NCI-H1417 (cell line): ENCODE results near the gene DNASE1L1.
"Not testable (repeated sequence)": the region's sequence is repeated elsewhere in the genome, so short reads cannot be mapped to it uniquely, and the experiment has no call there.

ENCODE experiments used
- DNase-seq, 3 experiments: peaks; one replicate each; lab custom pipeline; 2025; lab: John Stamatoyannopoulos, UW

Gene DNASE1L1

DNA sequence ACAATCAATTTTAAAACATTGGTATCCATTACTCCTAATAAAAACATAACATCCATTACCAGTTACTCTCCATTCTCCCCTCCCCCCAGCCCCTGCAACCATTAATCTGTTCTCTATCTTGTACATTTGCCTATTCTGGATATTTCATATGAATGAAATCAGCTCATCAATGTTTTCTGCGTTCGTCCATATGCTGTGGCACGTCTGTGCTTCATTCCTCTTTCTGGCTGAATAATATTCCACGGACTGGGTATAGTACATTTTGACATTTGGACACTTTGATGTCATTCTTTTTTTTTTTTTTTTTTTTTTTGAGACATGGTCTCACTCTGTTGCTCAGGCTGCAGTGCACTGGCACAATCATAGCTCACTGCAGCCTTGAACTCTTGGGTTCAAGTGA is 5.2 kb downstream of the DNASE1L1 start:
- DNase-seq, result no peak

DNA sequence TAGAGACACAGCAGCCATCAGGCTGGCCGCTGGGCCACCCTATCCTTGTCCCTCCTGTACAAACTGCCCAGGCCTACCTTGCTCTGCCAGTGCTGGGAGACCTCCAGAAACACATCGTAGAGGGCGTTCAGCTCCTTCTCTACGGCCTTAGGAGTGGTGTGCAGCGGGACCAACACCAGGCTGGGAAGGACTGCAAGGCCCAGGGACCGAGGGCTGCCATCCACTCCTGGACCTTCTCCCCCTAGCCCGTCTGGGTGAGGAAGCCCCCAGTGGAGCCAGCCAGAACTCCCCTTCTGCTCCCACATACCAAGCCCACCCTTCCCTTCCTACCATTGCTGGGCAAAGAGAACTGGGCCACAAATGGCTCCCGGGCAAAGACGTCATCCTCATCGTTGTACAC is 5.9 kb downstream of the DNASE1L1 start:
- DNase-seq, result no peak

DNA sequence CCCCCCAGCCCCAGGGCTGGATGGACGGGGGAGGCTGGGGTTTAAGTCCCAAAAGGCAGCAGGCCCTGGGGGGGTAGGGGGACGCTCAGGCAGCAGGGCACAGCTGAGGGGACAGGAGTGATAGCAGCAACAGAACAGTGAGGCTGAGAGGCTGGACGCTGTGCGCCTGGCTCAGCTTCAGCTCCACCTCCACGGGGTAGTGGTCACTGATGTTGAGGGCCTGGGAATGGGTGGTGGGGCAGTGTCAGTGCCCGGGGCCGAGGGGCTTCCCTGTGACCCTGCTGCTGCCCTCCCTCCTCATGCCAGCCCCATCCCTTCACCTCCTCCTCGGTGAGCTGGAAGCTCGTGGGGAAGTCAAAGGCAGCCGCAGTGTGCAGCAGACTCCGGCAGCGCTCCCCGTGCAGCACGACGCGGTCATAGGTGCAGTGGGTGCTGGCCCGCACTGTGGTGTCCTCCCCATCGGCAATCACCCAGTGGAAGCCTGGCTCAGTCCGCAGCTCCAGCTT is 6.4 kb downstream of the DNASE1L1 start:
- DNase-seq, result no peak

DNA sequence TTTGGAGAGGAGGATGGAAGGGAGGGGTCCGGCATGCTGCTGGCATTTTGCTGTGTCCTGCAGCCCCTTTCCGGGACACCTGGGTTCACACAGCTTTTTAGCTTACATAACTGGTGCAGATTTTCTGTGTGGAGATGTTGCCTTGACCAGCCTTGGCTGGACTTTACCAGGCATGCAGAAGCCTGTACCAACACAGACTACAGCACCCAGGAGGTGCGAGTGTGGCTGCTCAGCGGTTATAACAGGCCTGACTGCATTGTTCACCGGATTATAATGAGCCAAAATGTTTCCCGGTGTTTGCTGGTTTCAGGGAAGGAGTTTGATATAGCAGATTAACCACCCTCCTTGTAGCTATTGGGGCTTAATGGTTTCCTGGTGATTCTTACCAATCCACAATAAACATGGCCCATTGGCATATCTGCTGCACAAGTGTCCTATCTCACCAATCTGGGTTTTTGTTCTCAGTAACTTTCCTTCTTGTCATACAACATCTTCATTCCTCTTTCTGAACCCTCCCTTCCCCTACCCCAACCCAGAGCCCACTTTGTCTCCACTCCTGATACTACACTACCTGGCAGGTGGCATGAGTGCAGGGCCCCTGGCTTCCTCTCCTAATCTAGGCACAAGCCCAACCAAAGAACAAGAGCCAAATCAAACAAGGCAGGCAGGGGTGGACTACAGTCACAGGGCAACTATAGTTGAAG is 7.0 kb downstream of the DNASE1L1 start:
- no peak for DNase-seq

DNA sequence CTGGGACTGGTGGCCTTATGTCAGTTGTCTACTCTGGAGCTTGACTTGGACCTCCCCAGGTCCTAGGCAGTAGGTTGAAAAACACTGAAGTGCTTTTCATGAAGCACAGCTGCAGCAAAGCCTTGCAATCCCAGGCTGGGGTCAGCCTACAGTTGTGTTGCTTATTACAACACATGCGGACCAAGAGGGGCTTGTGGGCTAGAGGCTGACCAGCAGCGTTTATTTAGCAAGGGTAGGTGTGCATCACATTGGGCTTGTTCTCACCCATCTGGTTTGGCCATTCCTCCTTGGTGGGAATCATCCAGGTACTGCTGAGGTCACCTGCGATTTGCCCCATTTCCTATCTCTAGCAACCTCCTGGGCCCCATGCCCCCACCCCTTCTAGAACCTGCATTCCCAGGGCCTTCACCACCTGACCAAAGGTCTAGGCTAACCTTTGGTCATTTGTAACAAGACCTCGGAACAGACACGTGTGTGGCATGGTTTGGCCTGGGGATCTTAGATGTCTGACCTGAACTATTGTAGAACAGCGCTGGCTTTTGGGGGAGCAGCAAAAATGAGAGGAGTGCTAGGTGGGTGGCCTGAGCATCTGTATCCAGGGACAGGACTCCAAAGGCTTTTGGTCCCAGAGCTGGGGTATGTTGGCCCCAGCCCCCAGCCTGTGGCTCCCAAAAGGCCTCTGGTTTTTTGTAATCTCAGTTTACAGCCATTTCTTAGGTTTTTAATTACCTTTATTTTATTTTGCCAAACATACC is 7.8 kb downstream of the DNASE1L1 start:
- no peak for DNase-seq

DNA sequence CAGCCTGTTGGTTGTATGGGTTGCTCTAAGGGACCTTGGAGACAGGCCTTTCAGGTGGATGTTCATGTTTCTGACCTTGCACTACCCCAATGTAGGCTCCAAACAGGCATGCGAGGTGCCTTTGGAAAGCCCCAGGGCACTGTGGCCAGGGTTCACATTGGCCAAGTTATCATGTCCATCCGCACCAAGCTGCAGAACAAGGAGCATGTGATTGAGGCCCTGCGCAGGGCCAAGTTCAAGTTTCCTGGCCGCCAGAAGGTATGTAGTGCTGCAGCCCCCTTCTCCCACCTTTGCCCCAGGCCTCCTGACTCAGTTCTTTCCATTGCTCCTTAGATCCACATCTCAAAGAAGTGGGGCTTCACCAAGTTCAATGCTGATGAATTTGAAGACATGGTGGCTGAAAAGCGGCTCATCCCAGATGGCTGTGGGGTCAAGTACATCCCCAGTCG is 8.7 kb downstream of the DNASE1L1 start:
- DNase-seq, result not testable (repeated sequence)

DNA sequence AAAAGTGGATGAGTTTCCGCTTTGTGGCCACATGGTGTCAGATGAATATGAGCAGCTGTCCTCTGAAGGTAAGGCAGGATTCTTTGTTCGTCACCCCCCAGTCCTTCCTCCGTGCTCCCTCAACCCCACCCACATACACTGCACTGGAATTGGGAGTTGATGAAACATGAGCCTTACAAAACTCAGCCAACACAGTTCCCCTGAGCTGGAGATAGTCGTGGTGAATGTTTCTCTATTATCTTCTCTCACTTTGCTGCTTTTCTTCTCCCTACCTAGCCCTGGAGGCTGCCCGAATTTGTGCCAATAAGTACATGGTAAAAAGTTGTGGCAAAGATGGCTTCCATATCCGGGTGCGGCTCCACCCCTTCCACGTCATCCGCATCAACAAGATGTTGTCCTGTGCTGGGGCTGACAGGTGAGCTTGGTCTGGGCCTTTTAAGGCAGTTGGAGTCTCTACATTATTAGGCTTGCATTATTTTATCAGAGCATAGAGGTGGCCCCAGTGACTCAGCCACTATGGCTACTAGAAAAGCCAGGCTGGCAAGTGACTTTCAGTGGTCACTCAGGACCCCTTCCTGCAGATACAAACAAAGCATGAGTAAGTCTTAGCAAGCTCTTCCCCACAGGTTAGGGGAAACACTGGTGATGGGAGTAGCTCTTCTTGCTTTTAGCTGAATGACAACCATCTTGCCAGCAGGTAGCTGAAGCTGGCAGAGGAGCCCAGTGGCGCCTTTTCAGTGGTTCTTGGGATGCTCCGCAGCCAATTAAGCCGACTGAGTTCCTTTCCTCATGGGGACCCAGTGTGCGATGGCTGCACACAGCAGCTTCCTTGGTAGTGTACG is 9.3 kb downstream of the DNASE1L1 start:
- no peak for DNase-seq

DNA sequence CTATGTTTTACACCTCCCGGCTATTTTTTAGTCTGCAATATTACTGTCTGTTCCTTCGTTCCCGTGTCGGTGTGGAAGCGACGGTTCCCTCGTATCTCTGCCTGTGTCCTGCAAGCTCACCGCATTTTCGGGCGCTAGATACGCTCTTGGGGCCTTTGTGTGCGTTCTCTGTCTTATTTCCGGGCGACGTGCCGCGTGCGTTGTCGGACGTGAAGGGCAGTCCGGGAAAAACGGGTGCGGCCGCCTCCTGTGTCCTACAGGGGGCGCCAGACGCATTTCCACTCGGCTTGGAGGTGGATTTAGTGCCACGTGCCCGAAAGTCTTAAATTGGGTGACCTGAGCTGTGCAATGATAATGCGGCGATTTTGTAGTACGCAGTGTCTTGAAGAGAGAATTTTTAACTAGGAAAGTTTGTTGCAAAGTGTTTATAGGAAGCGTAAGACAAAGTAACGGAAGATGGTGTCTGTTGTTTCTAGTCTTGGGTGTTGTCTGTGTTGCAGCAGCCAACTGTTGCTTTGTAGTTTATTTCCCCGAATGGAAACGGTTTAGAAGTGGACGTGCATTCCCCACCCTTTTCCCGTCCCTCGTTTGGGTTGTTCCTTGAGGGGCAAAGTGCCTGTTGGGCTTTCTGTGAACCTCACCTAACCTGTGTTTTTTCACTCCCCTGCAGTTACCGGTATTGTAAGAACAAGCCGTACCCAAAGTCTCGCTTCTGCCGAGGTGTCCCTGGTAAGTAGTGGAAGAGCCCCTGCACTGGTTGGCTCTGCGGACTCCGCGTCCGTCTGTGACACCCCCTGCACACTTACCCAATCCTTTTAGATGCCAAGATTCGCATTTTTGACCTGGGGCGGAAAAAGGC is 10.2 kb downstream of the DNASE1L1 start:
- DNase-seq, result peak; percentile 74 to 90 (median 89)

DNA sequence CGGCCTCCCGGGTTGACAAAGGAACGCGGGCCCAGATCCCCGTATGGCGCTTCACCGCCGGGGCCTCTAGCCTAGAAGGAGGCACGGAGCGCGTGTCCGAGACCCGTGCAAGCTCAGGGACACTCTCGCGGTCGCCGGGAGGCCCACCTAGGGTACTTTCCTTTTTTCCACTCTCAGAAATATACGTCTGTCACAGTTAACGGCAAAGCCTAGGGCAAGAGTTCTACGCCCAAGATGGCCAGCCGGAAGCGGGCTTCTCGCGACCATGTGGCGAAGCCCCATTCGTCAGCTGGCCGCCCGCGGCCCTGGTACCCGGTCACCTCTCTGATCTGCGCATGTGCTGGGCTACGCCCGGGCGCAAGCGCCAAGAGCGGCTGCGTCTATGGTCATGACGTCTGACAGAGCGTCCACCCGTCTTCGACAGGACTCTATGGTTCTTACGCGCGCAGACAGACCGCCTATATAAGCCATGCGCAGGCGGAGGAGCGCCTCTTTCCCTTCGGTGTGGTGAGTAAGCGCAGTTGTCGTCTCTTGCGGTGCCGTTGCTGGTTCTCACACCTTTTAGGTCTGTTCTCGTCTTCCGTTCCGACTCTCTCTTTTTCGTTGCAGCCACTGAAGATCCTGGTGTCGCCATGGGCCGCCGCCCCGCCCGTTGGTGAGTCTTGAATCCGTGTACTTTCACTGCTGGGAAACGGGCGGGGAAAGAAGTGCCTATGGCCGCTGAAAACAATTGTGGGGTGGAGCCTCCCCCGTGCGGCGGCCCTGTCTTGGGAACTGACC is 11.0 kb downstream of the DNASE1L1 start, which contains the start of gene RPL10:
TSS of gene RPL10 (plus strand) at position 490 of the 780 bp plus-strand sequence. CDS start at position 633, 143 bp downstream.
- DNase-seq, result peak; percentile 92 to 99 (median 97)

DNA sequence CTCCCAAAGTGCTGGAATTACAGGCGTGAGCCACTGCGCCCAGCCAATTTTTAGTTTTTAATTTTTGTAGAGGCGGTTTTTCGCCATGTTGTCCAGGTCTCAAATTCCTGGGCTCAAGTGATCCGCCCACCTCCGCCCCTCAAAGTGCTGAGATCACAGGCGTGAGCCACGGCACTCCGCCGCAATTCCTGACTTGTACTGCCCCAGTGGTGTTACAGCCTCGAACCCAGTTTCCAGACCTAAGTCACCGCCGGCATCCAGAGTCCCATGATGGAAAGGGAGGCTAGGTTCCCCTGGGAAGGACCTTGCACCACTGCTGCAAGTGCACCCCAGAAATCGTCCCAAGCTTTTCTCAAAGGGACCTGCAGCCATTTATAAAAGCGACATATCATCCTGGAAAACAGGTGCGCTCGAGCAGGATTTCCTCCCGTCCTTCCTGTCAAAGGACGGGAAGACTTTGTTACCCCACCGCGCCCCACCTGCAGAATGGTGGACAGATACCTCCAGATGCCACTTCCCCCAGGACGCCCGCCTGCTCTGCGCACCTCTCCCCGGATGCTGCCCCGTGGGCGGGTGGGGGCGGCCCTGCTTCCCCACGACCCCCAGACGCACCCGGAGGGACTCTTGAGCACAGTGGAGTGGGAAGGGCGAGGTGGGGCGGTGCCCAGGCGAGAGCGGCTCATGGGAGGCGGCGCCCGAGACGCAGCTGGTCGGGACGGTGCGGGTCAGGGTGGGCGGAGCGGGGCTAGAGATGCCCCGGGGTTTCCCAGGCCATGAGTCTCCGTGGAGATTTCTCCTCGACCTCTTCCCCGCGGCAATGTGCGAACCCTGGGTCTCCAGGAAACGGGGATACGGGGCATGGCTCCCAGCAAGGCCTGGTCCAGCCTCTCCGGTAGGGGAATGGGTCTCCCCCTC is 11.8 kb downstream of the DNASE1L1 start:
- DNase-seq, result peak; percentile 59 to 87 (median 86)

DNA sequence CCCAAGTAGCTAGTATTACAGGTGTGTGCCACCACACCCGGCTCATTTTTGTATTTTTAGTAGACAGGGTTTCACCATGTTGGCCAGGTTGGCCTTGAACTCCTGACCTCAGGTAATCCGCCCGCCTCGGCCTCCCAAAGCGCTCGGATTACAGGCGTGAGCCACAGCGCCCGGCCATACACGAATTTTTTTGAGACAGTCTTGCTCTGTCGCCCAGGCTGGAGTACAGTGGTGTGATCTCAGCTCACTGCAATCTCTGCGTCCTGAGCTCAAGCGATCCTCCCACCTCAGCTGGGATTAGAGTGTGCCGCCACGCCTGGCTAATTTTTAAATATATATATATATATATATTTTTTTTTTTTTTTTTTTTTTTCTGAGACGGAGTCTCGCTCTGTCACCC is 12.7 kb downstream of the DNASE1L1 start:
- DNase-seq, result not testable (repeated sequence)

DNA sequence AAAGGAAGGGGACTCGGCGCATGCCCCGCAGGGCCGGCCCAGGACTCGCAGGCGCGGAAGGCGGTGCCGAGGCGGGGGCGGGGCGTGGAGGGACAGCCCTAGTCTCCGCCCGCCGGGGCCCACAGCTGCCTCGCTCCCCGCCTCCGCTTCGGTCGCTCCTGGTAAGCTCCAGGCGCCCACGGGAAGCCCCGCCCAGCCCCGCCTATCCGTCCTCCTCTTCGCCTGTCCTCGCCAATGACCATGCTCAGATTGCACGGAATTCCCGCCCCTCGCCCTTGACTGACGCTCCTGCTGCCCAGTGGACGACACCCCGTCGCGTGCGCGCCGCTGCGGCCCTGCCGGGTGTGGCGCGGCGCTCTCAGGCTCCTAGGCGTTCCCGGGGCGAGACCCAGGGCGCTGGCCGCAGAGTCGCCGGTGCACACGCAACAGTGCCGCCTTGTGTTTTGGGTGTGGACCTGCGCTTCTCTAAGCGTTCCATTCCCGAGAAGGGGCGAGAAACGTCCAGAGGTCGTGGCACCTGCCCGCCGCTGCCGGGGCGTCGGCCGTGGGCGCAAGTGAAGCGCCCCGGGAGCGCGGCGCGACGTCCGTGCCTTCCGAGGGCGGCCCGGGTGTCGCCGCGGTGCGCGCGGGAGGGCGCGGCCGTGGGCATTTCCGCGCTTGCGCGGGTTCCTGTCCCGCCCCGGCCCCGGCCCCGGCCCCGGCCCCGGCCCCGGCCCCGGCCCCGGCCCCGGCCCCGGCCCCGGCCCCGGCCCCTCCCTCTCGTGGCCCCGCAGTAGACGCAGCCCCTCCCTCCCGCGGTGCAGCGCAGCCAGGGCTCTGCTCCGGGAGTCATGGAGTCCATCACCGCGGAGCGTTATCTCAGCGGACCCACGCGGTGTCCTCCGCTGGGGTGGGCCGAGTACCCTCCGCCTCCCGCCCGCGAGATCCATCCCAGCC is 19.0 kb downstream of the DNASE1L1 start:
- not testable (repeated sequence) for DNase-seq

DNA sequence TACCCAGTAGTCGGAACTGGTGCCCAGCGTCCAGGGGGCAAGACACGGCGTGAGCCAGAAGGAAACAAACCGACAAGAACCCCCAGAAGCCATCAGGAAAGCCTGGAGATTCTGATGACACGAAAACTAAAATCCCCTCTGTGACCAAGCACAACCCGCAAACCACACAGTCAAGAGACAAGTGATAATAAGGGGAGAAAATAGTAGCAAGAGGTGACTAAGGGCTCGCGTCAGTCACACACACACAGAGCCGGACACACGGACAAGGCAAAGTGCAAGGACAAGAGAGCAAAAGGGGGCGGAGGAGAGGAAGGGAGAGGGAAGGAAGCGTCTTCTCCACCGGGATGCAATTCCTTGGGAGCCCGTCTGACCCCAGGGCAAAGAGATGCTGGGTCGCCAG is 20.4 kb downstream of the DNASE1L1 start:
- not testable (repeated sequence) for DNase-seq

DNA sequence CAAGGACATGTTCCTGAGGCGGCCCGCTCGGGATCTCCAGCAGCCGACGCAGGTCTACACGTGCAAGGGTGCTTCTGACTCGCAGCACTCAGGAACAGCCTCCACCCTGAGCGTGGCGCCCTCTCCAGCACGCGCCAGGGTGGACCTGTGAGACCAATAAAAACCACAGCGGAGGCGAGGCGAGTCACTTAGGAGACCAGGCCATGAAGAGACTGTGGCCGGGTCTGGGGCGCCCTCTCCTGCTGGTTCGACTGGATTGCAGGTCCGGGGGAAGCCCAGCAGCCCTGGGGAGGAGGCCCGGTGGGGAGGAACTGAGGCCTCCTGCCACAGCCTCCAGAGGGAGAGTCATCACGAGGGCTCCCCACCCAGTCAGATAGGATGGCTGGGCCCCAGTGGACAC is 21.0 kb downstream of the DNASE1L1 start:
- DNase-seq, result not testable (repeated sequence)

DNA sequence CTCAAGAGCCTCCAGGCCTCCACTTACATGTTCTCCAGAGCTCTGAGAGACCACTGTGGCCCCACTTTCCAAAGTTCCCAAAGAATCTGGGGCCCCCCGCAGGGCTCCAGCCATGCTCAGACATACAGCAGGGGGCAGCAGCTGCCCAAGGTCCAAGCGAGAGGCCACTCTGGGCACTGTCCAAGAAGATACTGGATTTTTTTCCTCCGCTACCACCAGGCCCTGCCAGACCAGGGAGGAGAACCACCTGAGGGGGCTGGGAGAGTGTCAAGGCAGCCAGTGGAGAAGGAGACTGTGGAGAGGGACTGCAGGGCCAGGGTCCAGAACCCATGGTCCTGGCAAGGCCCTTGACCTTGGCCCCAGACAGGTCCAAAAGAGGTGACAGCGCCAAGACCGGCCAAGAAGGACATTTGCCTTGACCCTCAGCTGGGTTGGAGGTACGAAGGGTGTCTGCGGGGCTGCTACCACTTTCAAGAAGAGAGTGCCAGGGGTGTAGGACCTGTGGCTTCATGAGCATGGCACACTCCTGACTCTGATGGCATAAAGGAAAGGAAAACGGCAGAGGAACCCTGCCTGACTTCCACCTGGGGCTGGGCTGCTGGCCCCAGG is 24.7 kb downstream of the DNASE1L1 start:
- DNase-seq, result no peak

DNA sequence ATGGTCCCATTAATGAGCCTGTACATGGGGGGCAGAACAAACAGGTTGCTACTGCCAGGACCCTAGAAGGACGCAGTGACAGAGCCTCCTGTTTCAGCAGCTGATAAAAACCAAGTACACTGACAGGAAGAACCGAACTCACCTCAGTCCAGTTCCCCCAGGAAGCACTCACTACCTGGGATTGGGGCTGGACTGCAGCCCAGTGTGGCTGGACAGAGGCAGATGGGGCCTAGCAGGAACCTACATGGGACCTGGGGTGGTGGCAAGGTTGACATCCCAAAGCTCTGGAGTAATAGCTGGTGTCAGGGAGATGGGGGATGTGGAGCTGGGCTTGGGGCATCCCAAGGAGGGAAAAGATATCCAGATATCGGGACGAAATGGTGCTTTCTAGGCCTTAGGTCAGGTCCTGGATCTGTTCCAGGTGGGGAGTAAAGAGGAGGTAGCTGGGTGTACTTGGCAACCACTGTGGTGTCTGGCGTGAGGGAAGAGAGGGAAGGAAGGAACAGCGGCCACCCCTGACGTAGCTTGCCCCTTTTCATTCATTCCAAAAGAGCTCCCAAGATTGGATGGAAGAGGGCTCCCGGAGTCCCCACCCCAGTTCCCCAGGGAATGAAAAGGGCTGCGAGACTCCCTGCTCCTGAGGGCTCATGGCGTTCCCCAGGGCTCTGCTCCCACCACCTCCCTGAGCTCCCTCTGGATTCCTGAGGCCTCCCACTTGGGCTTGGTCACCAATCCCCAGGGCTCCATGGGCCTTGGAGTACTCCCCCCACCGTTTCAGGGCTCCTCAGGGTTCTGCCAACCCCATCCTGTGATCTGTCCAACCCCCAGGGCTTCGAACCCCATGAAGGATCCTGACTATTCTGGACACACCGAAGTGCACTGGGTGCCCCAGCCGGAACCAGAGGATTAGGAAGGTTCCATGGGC is 25.4 kb downstream of the DNASE1L1 start:
- DNase-seq, result no peak
